Subcutaneous abdominal adipose tissue (tissue), 5 donors: ENCODE results near the gene SURF4.

Source experiments
- H3K27ac ChIP-seq: one replicate; pipeline ENCODE4 v1.7.0; 2013; ENCODE audit warnings: low read depth, mild to moderate bottlenecking, inconsistent platforms, low read length, moderate library complexity
- H3K27me3 ChIP-seq, 5 donors: one replicate each; pipeline ENCODE4 v1.7.0; 2013; ENCODE audit warnings: low read length in 5 of 5, inconsistent platforms in 1 of 5; ENCODE audit not compliant: control insufficient read depth in 5 of 5, insufficient read depth in 4 of 5
- H3K36me3 ChIP-seq, 5 donors: one replicate each; pipeline ENCODE4 v1.7.0; 2013; ENCODE audit warnings: low read length in 5 of 5; ENCODE audit not compliant: control insufficient read depth in 5 of 5, insufficient read depth in 5 of 5
- H3K4me1 ChIP-seq, 5 donors: one replicate each; pipeline ENCODE4 v1.7.0; 2013; ENCODE audit warnings: low read length in 5 of 5, mild to moderate bottlenecking in 3 of 5, moderate library complexity in 1 of 5; ENCODE audit not compliant: control insufficient read depth in 5 of 5, insufficient read depth in 5 of 5
- H3K4me3 ChIP-seq, 5 donors: one replicate each; pipeline ENCODE4 v1.7.0; 2013; ENCODE audit warnings: low read length in 5 of 5, low read depth in 1 of 5
- H3K9ac ChIP-seq, 5 donors: one replicate each; pipeline ENCODE4 v1.7.0; 2013; ENCODE audit warnings: low read length in 5 of 5, mild to moderate bottlenecking in 4 of 5, moderate library complexity in 3 of 5
- H3K9me3 ChIP-seq, 5 donors: one replicate each; pipeline ENCODE4 v1.7.0; 2013; ENCODE audit warnings: low read length in 5 of 5; ENCODE audit not compliant: control insufficient read depth in 5 of 5
- donor health status: healthy.
- donor health status: healthy.
- donor health status: healthy.
- donor health status: healthy.
- donor health status: healthy.

The SURF4 gene

GRCh38 chr9:133375724-133376654 is at the start of gene SURF4, which contains the start of gene STKLD1:
SURF4 (minus strand) TSS chr9:133376060; CDS start chr9:133375969, 91 bp downstream.
STKLD1 (plus strand) TSS chr9:133376366; CDS start chr9:133376474, 108 bp downstream.
- no peaks in the 10 kb centered on the region for H3K27me3 ChIP-seq
- peaks cover 0 to 8% (median 5%) of the 10 kb centered on the region in 5 donors for H3K36me3 ChIP-seq
- H3K4me1 ChIP-seq, result peaks cover 10 to 56% (median 47%) of the 10 kb centered on the region in 5 donors
- H3K9ac ChIP-seq, result peak within 1 kb of the TSS; percentile 40 to 100 (median 96)
- peak within 1 kb of the TSS; percentile 74 for H3K27ac ChIP-seq
- H3K4me3 ChIP-seq, result peak within 1 kb of the TSS; percentile 75 to 98 (median 88)
- H3K9me3 ChIP-seq, result peaks cover 0 to 8% (median 2%) of the 10 kb centered on the region in 5 donors

GRCh38 chr9:133425049-133425632 is 49.3 kb upstream of the SURF4 start:
- H3K27me3 ChIP-seq, result peaks cover 4 to 29% (median 21%) of the 10 kb centered on the region in 5 donors
- no peak overlapping the region for H3K9ac ChIP-seq

GRCh38 chr9:133424187-133424586 is 48.3 kb upstream of the SURF4 start:
- Histone ChIP-seq H3K9ac (no peak overlapping the region), H3K4me3 (no peak overlapping the region), H3K4me1 (peaks cover 0 to 7% (median 0%) of the 10 kb centered on the region in 5 donors), H3K9me3 (no peaks in the 10 kb centered on the region), H3K27ac (no peak overlapping the region), H3K36me3 (peaks cover 0 to 8% (median 0%) of the 10 kb centered on the region in 5 donors), H3K27me3 (peaks cover 4 to 24% (median 17%) of the 10 kb centered on the region in 5 donors)

More at GRCh38 chr9:133425049-133425632, 49.3 kb upstream of the SURF4 start:
- H3K9me3 ChIP-seq, result no peaks in the 10 kb centered on the region
- no peak overlapping the region for H3K4me3 ChIP-seq
- peaks cover 0 to 7% (median 0%) of the 10 kb centered on the region in 5 donors for H3K4me1 ChIP-seq
- H3K27ac ChIP-seq, result no peak overlapping the region
- peaks cover 0 to 8% (median 0%) of the 10 kb centered on the region in 5 donors for H3K36me3 ChIP-seq

- H3K4me1 ChIP-seq, result peaks cover 0 to 10% (median 5%) of the 10 kb centered on the region in 5 donors
- no peak overlapping the region for H3K27ac ChIP-seq
- no peak overlapping the region for H3K9ac ChIP-seq
These were observed 47.4 kb upstream of the SURF4 start for GRCh38 chr9:133423216-133423615.

GRCh38 chr9:133421615-133422542 is 46.0 kb upstream of the SURF4 start, which contains the start of gene ADAMTS13:
ADAMTS13 (plus strand) TSS chr9:133422367; CDS start chr9:133422444, 77 bp downstream.
- Histone ChIP-seq H3K4me1 (peaks cover under 1 to 18% (median 14%) of the 10 kb centered on the region in 5 donors), H3K9me3 (no peaks in the 10 kb centered on the region), H3K27me3 (peaks cover 0 to 15% (median 8%) of the 10 kb centered on the region in 5 donors), H3K27ac (no peak within 1 kb of the TSS), H3K4me3 (no peak within 1 kb of the TSS), H3K36me3 (peaks cover 0 to 8% (median 0%) of the 10 kb centered on the region in 5 donors), H3K9ac (peak within 1 kb of the TSS in 1 of 5 donors; percentile 53)

More at GRCh38 chr9:133423216-133423615, 47.4 kb upstream of the SURF4 start:
- Histone ChIP-seq H3K27me3 (peaks cover 4 to 23% (median 16%) of the 10 kb centered on the region in 5 donors), H3K9me3 (no peaks in the 10 kb centered on the region), H3K4me3 (no peak overlapping the region), H3K36me3 (peaks cover 0 to 8% (median 0%) of the 10 kb centered on the region in 5 donors)

- Histone ChIP-seq H3K4me3 (no peak overlapping the region), H3K9ac (no peak overlapping the region), H3K27me3 (peaks cover 0 to 8% (median under 1%) of the 10 kb centered on the region in 5 donors), H3K36me3 (peaks cover 0 to 5% (median 2%) of the 10 kb centered on the region in 5 donors), H3K9me3 (no peaks in the 10 kb centered on the region), H3K27ac (no peak overlapping the region), H3K4me1 (peaks cover 6 to 30% (median 24%) of the 10 kb centered on the region in 5 donors)
These were observed 44.5 kb upstream of the SURF4 start for GRCh38 chr9:133420392-133420827.

GRCh38 chr9:133419005-133419404 is 43.1 kb upstream of the SURF4 start:
- H3K9ac ChIP-seq, result no peak overlapping the region
- no peak overlapping the region for H3K27ac ChIP-seq
- H3K4me3 ChIP-seq, result no peak overlapping the region

GRCh38 chr9:133417541-133418461 is 41.9 kb upstream of the SURF4 start, which contains the start of gene REXO4:
REXO4 (minus strand) TSS chr9:133418010; CDS start chr9:133417844, 166 bp downstream.
- H3K27me3 ChIP-seq, result peaks cover 0 to 2% (median 0%) of the 10 kb centered on the region in 5 donors
- H3K9me3 ChIP-seq, result no peaks in the 10 kb centered on the region
- H3K9ac ChIP-seq, result peak within 1 kb of the TSS; percentile 44 to 89 (median 84)
- H3K4me1 ChIP-seq, result peaks cover 6 to 30% (median 24%) of the 10 kb centered on the region in 5 donors
- H3K27ac ChIP-seq, result peak within 1 kb of the TSS; percentile 41
- peak within 1 kb of the TSS; percentile 67 to 80 (median 79) for H3K4me3 ChIP-seq
- H3K36me3 ChIP-seq, result peaks cover 3 to 26% (median 23%) of the 10 kb centered on the region in 5 donors

More at GRCh38 chr9:133419005-133419404, 43.1 kb upstream of the SURF4 start:
- H3K9me3 ChIP-seq, result no peaks in the 10 kb centered on the region
- peaks cover 3 to 16% (median 12%) of the 10 kb centered on the region in 5 donors for H3K36me3 ChIP-seq
- peaks cover 6 to 30% (median 24%) of the 10 kb centered on the region in 5 donors for H3K4me1 ChIP-seq
- peaks cover 0 to 2% (median 0%) of the 10 kb centered on the region in 5 donors for H3K27me3 ChIP-seq
